ENCODE results near the gene SLC2A13.

Gene SLC2A13

GRCh38 chr12:39805651-39806050 is 300.2 kb downstream of the SLC2A13 start:
- no peak overlapping the region for H3K18ac ChIP-seq (ENCODE audit: low read depth in 1 of 2, low read length in 2 of 2)
- no peaks in the 10 kb centered on the region for H3K79me1 ChIP-seq (replicated peaks; ENCODE audit: low read length, poor library complexity, severe bottlenecking)
- no peak overlapping the region for H3K23ac ChIP-seq (ENCODE audit: low read length in 2 of 2)
- H4K91ac ChIP-seq (ENCODE audit: low read length): no peak overlapping the region
- no peak overlapping the region for H2BK12ac ChIP-seq (ENCODE audit: low read length in 2 of 2)
- no peak overlapping the region for H2AK5ac ChIP-seq (ENCODE audit: low read length, severe bottlenecking)
- H3K4me1 ChIP-seq (ENCODE audit: control insufficient read depth, insufficient read depth, low read depth, low read length): no peaks in the 10 kb centered on the region
- no peak overlapping the region for H3K4me2 ChIP-seq (ENCODE audit: low read length, poor library complexity, severe bottlenecking)
- H2BK15ac ChIP-seq (ENCODE audit: low read depth, poor library complexity, severe bottlenecking): no peak overlapping the region
- H3K9me3 ChIP-seq (ENCODE audit: control insufficient read depth, low read length): no peaks in the 10 kb centered on the region
- no peaks in the 10 kb centered on the region for H3K27me3 ChIP-seq (ENCODE audit: control insufficient read depth in 1 of 2, insufficient read depth in 1 of 2, low read length in 2 of 2)
- no peak for DNase-seq
- no peak overlapping the region for H3K27ac ChIP-seq (ENCODE audit: low read length, poor library complexity, severe bottlenecking)
- WGBS: 100% methylated on average over 2 of the region's 2 CpGs
- H2AFZ ChIP-seq (ENCODE audit: low read depth, low read length): no peak overlapping the region
- no peak overlapping the region for H4K8ac ChIP-seq (ENCODE audit: low read length)
- no peak overlapping the region for H3K4ac ChIP-seq (ENCODE audit: low read depth in 1 of 2, low read length in 2 of 2)
- H2BK120ac ChIP-seq (ENCODE audit: low read depth, low read length): no peak overlapping the region
- H3K4me3 ChIP-seq (ENCODE audit: insufficient read depth in 1 of 2, low read depth in 1 of 2, low read length in 2 of 2): no peak overlapping the region
- H3K14ac ChIP-seq (ENCODE audit: low read length in 2 of 2): no peak overlapping the region
- H2BK5ac ChIP-seq (ENCODE audit: low read depth, low read length, poor library complexity, severe bottlenecking): no peak overlapping the region
- H3K9ac ChIP-seq (ENCODE audit: low read length): no peak overlapping the region
- no peaks in the 10 kb centered on the region for H3K36me3 ChIP-seq (ENCODE audit: control insufficient read depth in 1 of 2, insufficient read depth in 2 of 2, low read depth in 1 of 2, low read length in 2 of 2)

DNA sequence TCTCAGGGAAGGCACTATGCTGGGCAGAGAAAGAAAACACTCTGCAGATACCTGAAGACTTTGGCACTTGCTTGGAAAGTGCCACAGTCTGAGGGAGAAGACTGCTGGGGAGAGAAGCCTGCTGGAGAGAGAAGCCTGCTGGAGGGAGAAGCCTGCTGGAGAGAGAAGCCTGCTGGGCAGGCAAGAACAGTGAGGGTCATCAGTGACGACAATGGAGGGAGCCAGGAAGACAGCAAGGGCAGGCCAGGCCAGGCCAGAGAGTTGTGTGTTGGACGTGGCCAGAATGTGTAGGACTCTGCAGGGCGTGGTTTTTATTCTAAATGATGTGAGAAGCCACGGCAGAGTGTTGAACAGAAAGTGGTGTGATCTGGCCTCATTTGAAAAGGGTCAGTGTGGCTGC is 301.0 kb downstream of the SLC2A13 start:
- H3K23ac ChIP-seq (ENCODE audit: low read length in 2 of 2): no peak overlapping the region
- WGBS: 87% methylated on average over 4 of the region's 4 CpGs
- H3K36me3 ChIP-seq (ENCODE audit: control insufficient read depth in 1 of 2, insufficient read depth in 2 of 2, low read depth in 1 of 2, low read length in 2 of 2): no peaks in the 10 kb centered on the region
- H3K4me2 ChIP-seq (ENCODE audit: low read length, poor library complexity, severe bottlenecking): no peak overlapping the region
- no peak overlapping the region for H2BK12ac ChIP-seq (ENCODE audit: low read length in 2 of 2)
- no peak overlapping the region for H4K8ac ChIP-seq (ENCODE audit: low read length)
- H2BK15ac ChIP-seq (ENCODE audit: low read depth, poor library complexity, severe bottlenecking): peak overlapping the region; percentile 52
- H3K9me3 ChIP-seq (ENCODE audit: control insufficient read depth, low read length): no peaks in the 10 kb centered on the region
- H3K9ac ChIP-seq (ENCODE audit: low read length): no peak overlapping the region
- no peak overlapping the region for H3K14ac ChIP-seq (ENCODE audit: low read length in 2 of 2)
- no peak overlapping the region for H3K4me3 ChIP-seq (ENCODE audit: insufficient read depth in 1 of 2, low read depth in 1 of 2, low read length in 2 of 2)
- H3K27ac ChIP-seq (ENCODE audit: low read length, poor library complexity, severe bottlenecking): no peak overlapping the region
- H2BK5ac ChIP-seq (ENCODE audit: low read depth, low read length, poor library complexity, severe bottlenecking): peak overlapping the region; percentile 51
- no peaks in the 10 kb centered on the region for H3K4me1 ChIP-seq (ENCODE audit: control insufficient read depth, insufficient read depth, low read depth, low read length)
- H3K4ac ChIP-seq (ENCODE audit: low read depth in 1 of 2, low read length in 2 of 2): no peak overlapping the region
- no peaks in the 10 kb centered on the region for H3K27me3 ChIP-seq (ENCODE audit: control insufficient read depth in 1 of 2, insufficient read depth in 1 of 2, low read length in 2 of 2)
- no peak overlapping the region for H2AK5ac ChIP-seq (ENCODE audit: low read length, severe bottlenecking)
- H3K18ac ChIP-seq (ENCODE audit: low read depth in 1 of 2, low read length in 2 of 2): no peak overlapping the region
- H3K79me1 ChIP-seq (replicated peaks; ENCODE audit: low read length, poor library complexity, severe bottlenecking): no peaks in the 10 kb centered on the region
- no peak for DNase-seq
- no peak overlapping the region for H2BK120ac ChIP-seq (ENCODE audit: low read depth, low read length)
- H2AFZ ChIP-seq (ENCODE audit: low read depth, low read length): no peak overlapping the region
- H4K91ac ChIP-seq (ENCODE audit: low read length): no peak overlapping the region

- Histone ChIP-seq H3K79me1 (replicated peaks; ENCODE audit: low read length, poor library complexity, severe bottlenecking) (no peaks in the 10 kb centered on the region), H3K4me1 (ENCODE audit: control insufficient read depth, insufficient read depth, low read depth, low read length) (no peaks in the 10 kb centered on the region), H3K27me3 (ENCODE audit: control insufficient read depth in 1 of 2, insufficient read depth in 1 of 2, low read length in 2 of 2) (no peaks in the 10 kb centered on the region), H2AK5ac (ENCODE audit: low read length, severe bottlenecking) (no peak overlapping the region), H3K36me3 (ENCODE audit: control insufficient read depth in 1 of 2, insufficient read depth in 2 of 2, low read depth in 1 of 2, low read length in 2 of 2) (no peaks in the 10 kb centered on the region), H3K18ac (ENCODE audit: low read depth in 1 of 2, low read length in 2 of 2) (no peak overlapping the region), H4K91ac (ENCODE audit: low read length) (no peak overlapping the region), H3K4ac (ENCODE audit: low read depth in 1 of 2, low read length in 2 of 2) (no peak overlapping the region), H3K4me2 (ENCODE audit: low read length, poor library complexity, severe bottlenecking) (no peak overlapping the region), H4K8ac (ENCODE audit: low read length) (no peak overlapping the region), H2BK120ac (ENCODE audit: low read depth, low read length) (no peak overlapping the region), H3K27ac (ENCODE audit: low read length, poor library complexity, severe bottlenecking) (no peak overlapping the region), H3K9ac (ENCODE audit: low read length) (no peak overlapping the region), H2BK5ac (ENCODE audit: low read depth, low read length, poor library complexity, severe bottlenecking) (no peak overlapping the region), H3K4me3 (ENCODE audit: insufficient read depth in 1 of 2, low read depth in 1 of 2, low read length in 2 of 2) (no peak overlapping the region), H2BK12ac (ENCODE audit: low read length in 2 of 2) (no peak overlapping the region), H3K14ac (ENCODE audit: low read length in 2 of 2) (no peak overlapping the region), H3K9me3 (ENCODE audit: control insufficient read depth, low read length) (no peaks in the 10 kb centered on the region), H2BK15ac (ENCODE audit: low read depth, poor library complexity, severe bottlenecking) (no peak overlapping the region), H2AFZ (ENCODE audit: low read depth, low read length) (no peak overlapping the region), H3K23ac (ENCODE audit: low read length in 2 of 2) (no peak overlapping the region)
- no CpG with 5 or more reads among the region's 1 CpG for WGBS
- no peak for DNase-seq
These were observed 301.4 kb downstream of the SLC2A13 start for GRCh38 chr12:39804479-39804878.

- Histone ChIP-seq H3K36me3 (ENCODE audit: control insufficient read depth in 1 of 2, insufficient read depth in 2 of 2, low read depth in 1 of 2, low read length in 2 of 2) (no peaks in the 10 kb centered on the region), H3K27ac (ENCODE audit: low read length, poor library complexity, severe bottlenecking) (no peak overlapping the region), H2AFZ (ENCODE audit: low read depth, low read length) (no peak overlapping the region), H3K27me3 (ENCODE audit: control insufficient read depth in 1 of 2, insufficient read depth in 1 of 2, low read length in 2 of 2) (no peaks in the 10 kb centered on the region), H3K4me3 (ENCODE audit: insufficient read depth in 1 of 2, low read depth in 1 of 2, low read length in 2 of 2) (no peak overlapping the region), H3K9ac (ENCODE audit: low read length) (no peak overlapping the region), H2BK12ac (ENCODE audit: low read length in 2 of 2) (no peak overlapping the region), H2BK15ac (ENCODE audit: low read depth, poor library complexity, severe bottlenecking) (no peak overlapping the region), H3K79me1 (replicated peaks; ENCODE audit: low read length, poor library complexity, severe bottlenecking) (no peaks in the 10 kb centered on the region), H4K8ac (ENCODE audit: low read length) (no peak overlapping the region), H2AK5ac (ENCODE audit: low read length, severe bottlenecking) (no peak overlapping the region), H3K4ac (ENCODE audit: low read depth in 1 of 2, low read length in 2 of 2) (no peak overlapping the region), H3K4me1 (ENCODE audit: control insufficient read depth, insufficient read depth, low read depth, low read length) (no peaks in the 10 kb centered on the region), H3K4me2 (ENCODE audit: low read length, poor library complexity, severe bottlenecking) (no peak overlapping the region), H3K14ac (ENCODE audit: low read length in 2 of 2) (no peak overlapping the region), H3K23ac (ENCODE audit: low read length in 2 of 2) (no peak overlapping the region), H3K9me3 (ENCODE audit: control insufficient read depth, low read length) (no peaks in the 10 kb centered on the region), H2BK120ac (ENCODE audit: low read depth, low read length) (no peak overlapping the region), H2BK5ac (ENCODE audit: low read depth, low read length, poor library complexity, severe bottlenecking) (no peak overlapping the region), H3K18ac (ENCODE audit: low read depth in 1 of 2, low read length in 2 of 2) (no peak overlapping the region), H4K91ac (ENCODE audit: low read length) (no peak overlapping the region)
- DNase-seq: no peak
- WGBS: 90% methylated on average over 2 of the region's 2 CpGs
These were observed 302.7 kb downstream of the SLC2A13 start for GRCh38 chr12:39803151-39803550.

All from mesenchymal stem cell (in vitro differentiated cells and primary cell).